OCI-M2 (cell line): ENCODE measurements around the gene HACE1.
"Not testable (repeated sequence)": the region's sequence is repeated elsewhere in the genome, so short reads cannot be mapped to it uniquely, and the experiment has no call there.

Experiments
- DNase-seq: peaks from one replicate; lab custom pipeline; 2025; ENCODE audit not compliant: unreplicated experiment; lab: John Stamatoyannopoulos, UW

The HACE1 gene

GRCh38 chr6:104859225-104860146 lies at the start of gene HACE1:
Gene HACE1, minus strand, starts transcription at chr6:104859919. Its CDS starts 277 bp downstream, at chr6:104859642.
- peak; percentile 69 for DNase-seq

- no peak for DNase-seq
Measured at GRCh38 chr6:104908888-104909525, 49.3 kb upstream of the HACE1 start.

DNA sequence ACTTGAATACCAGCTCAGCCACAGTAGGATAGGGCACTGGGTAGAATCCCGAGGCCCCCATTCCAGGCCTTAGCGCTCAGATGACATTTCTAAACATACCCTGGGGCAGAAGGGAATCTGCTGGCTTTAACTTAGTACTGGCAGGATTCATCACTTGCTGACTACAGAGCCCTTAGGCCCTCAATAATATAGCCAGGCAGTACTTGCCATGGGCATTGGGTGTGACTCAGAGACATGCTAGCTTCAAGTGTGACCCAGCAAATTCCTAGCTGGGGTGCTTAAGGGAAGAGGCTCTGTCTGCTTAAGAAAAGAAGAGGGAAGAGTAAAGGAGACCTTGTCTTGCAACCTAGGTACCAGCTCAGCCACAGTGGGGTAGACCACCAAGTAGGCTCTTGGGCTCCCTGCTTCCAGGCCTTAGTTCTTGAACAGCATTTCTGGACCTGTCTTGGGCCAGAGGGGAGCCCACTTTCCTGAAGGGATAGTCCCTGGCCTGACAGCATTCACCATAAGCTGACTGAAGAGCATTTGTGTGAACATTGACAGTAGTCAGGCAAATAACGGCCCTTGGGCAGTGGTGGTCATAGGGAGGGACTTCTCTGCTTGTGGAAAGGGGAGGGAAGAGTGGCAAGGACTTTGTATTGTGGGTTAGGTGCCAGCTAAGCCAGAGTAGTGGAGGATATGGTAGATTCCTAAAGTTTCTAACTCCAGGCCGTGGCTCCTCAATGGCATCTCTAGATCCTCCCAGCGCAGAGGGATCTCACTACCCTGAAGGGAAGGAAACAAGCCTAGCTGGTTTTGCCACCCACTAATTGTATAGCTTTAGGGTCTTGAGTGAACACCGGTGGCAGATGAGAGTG lies 48.5 kb upstream of the HACE1 start:
- no peak for DNase-seq

GRCh38 chr6:104898893-104899292 lies 39.2 kb upstream of the HACE1 start:
- not testable (repeated sequence) for DNase-seq

DNA sequence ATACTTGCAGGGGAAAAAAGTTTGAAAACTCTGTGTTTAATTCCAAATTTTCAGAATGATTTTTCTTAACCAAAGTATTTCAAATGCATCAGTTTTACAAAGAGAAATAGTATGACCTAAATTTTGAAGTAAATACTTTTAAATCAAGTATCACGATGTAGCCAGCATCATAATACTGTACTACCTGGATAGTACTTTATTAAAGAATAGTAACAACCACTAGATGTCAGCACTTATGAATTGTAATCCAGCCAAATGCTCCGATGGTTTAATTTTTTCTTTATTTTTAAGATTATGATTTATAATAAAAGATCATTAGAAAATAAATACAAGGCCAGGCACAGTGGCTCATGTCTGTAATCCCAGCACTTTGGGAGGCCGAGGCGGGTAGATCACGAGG lies 37.2 kb upstream of the HACE1 start:
- no peak for DNase-seq

DNA sequence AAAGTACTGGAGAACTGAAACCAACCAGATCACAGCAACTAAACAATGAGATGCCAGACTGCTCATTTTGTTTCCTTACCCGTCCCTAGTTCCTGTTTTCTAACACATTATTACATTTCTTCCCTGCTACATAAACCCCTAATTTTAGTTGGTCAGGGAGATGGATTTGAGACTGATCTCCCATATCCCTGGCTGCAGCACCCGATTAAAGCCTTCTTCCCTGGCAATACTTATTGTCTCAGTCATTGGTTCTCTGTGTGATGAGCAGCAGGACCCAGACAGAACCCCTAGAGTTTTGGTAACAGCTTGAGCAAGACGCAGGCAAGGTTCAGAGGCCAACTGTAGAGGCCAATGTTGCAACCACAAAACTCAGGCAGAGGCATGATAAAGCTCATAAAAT lies 28.3 kb upstream of the HACE1 start:
- DNase-seq = no peak

DNA sequence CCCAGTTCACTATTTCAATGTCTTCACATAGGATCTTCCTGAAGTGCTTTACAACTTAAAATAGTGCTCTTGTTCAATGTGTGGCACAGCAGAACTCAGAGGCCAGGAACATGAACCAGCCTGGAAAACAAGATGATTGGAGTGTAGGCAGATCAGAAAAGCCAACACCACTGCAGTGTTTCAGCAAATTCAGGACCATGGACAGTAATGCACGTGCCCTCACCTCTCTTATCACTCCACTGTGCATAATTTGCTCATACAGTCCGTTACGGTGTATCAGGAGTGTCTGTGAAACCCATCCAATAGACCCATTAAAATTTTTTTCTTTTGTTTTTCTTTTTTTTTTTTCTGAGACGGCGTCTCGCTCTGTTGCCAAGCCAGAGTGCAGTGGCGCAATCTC lies 27.6 kb upstream of the HACE1 start:
- no peak for DNase-seq

- DNase-seq = no peak
Measured at GRCh38 chr6:104885518-104886043, 25.9 kb upstream of the HACE1 start.

DNA sequence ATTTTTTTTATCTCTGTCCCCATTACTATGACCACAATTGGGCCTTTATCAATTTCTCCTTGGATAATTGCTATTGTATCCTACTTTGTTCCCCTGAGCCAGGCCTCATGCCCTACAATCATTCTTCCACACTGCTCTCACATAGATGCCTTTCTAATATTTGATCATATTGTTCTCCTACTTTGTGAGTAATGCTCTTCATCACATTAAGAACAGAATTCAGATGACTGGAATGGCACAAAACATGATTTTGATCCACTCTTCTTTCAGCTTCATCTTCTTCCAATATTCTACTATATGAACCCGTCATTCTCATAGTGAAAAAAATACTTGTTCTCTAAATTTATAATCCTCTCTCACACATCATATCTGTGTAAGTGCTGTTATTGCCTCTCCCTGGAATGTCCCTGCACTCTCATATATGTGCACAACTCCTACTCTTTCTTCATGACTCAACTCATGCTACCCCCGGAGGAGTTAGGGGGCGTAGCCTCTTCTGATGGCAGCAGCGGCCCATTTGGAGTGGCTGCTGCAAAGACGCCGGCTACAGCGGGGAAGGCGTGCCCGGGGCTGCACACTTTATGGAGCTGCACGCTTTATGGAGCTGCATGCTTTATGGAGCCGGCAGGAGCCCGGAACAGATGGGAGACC lies 25.3 kb upstream of the HACE1 start:
- no peak for DNase-seq

DNA sequence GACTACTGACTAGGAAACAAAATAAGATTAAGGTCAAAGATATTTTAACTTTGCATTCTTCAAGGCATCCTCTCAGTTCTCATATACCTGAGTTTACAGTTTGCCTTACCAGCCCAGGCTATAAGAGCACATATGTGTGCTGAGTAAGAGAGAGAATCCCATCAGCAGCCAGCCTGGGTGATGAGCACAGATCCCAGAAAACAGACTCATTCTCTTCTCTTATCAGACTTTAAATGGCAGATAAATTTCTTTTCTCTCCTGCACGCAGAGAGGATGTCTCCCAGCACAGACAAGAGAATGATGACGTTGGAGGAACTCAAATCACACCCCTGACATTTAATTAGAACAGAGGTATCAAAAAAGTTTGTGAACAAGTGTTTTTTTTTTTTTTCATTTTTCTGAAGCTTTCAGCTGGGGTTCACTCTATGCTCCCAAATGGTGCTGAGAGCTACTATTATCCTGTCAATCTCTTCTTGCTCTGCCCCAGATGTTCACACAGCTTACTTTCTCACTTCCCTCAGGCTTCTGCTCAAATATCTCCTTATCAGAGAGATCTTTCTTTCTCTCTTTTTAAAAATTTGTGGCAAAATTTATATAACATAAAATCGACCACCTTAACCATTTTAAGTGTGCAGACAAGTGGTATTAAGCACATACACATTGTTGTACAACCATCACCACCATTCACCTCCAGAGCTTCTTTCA lies 22.4 kb upstream of the HACE1 start:
- DNase-seq = no peak

DNA sequence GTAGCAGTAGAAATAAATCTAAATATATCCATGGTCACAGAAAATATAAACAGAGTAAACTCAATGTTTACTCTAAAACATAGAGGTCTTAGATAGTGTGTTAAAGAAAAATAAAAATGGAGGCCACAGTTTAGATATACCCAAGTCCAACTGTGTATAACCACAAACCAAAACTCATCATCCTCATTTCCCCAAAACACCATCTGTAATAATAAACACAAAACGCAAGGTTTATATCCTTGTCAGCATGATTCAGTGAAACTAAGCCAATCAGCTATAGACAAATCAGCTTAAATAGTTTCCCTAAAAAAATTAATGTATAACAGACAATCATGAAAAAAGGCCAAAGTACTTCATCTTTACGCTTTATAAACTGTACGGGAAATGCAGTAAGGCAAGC lies 2.7 kb upstream of the HACE1 start:
- DNase-seq = no peak

DNA sequence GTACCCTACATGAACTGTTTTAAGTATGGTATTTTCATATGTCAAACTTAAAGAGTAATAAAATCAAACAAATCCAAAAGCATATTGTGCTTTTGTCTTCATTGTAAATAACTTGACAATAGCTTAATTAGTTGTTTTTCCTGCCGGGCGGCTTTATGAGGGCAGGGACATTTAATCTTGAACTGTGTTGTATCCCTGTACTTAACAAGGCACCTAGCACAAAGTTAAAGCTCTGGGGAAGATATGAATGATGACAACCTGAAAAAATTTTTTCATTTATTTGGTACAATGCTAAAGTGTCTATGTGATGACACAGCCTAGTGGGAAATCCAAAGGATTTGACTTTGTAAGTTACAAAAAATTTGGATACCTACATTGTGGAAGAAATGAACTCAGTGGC lies 502 bp upstream of the HACE1 start:
- no peak for DNase-seq

GRCh38 chr6:104858642-104859041 lies 1.1 kb downstream of the HACE1 start:
- DNase-seq = no peak

- DNase-seq = no peak
Measured at GRCh38 chr6:104855507-104855906, 4.2 kb downstream of the HACE1 start.

GRCh38 chr6:104847721-104848120 lies 12.0 kb downstream of the HACE1 start:
- not testable (repeated sequence) for DNase-seq

GRCh38 chr6:104843229-104843628 lies 16.5 kb downstream of the HACE1 start:
- no peak for DNase-seq

DNA sequence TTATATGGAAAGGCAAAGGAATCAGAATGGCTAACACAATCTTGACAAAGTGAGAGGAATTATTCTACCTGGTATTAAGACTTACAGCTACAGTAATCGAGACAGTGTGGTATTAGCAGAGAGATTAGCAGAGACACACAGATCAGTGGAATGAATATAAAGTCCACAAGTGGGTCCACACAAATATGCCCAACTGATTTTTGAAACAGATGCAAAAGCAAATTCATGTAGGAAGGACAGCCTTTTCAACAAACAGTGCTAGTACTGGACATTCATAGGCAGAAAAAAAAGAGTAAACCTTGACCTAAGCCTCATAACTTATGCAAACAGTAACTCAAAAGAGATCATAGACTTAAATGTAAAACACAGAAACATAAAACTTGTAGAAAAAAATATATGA lies 22.6 kb downstream of the HACE1 start:
- no peak for DNase-seq

DNA sequence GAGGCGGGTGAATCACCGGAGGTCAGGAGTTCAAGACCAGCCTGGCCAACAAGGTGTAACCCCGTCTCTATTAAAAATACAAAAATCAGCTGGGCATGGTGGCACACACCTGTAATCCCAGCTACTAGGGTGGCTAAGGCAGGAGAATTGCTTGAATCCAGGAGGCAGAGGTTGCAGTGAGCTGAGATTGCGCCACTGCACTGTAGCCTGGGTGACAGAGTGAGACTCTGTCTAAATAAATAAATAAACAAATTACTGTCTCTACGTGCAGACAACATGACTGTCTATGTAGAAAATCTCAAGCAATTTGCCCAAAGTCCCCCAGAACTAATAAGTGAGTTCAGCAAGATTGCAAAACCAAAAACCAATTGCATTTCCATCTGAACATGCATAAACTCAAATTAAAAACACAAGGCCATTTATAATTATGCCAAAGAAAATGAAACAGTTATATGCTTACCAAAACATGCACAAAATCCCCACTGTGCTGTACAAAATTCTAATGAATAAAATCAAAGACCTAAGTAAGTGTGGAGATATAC lies 23.2 kb downstream of the HACE1 start:
- not testable (repeated sequence) for DNase-seq

- DNase-seq = no peak
Measured at GRCh38 chr6:104835782-104836181, 23.9 kb downstream of the HACE1 start.
